Measurements from ENCODE around the gene ERG28. TPM values are rescaled to one million over a fixed set of nuclear protein-coding genes. Genes with fewer than 3 reads are reported as not detected.

The ERG28 gene
- total RNA-seq, 1 donor from 2014 or later = 14.6 TPM

GRCh38 chr14:75615200-75615599 lies 45.5 kb downstream of the ERG28 start:
- no peak for DNase-seq (ENCODE audit: low read depth)
- H3K4me3 ChIP-seq (ENCODE audit: low read depth, low read length) = no peak overlapping the region
- no peak for TF ChIP-seq CTCF (conservative IDR thresholded peaks at IDR 0.05; ENCODE audit: low read depth, low read length)

- DNase-seq (ENCODE audit: low read depth) = no peak
- no peak for TF ChIP-seq CTCF (conservative IDR thresholded peaks at IDR 0.05; ENCODE audit: low read depth, low read length)
- H3K4me3 ChIP-seq (ENCODE audit: low read depth, low read length) = no peak overlapping the region
Measured at GRCh38 chr14:75614179-75614578, 46.5 kb downstream of the ERG28 start.

- no peak overlapping the region for H3K4me3 ChIP-seq (ENCODE audit: low read depth, low read length)
Measured at GRCh38 chr14:75612157-75612556, 48.5 kb downstream of the ERG28 start.

GRCh38 chr14:75610834-75611233 lies 49.8 kb downstream of the ERG28 start:
- DNase-seq (ENCODE audit: low read depth) = no peak
- TF ChIP-seq CTCF (conservative IDR thresholded peaks at IDR 0.05; ENCODE audit: low read depth, low read length) = no peak
- no peak overlapping the region for H3K4me3 ChIP-seq (ENCODE audit: low read depth, low read length)

More at GRCh38 chr14:75612157-75612556, 48.5 kb downstream of the ERG28 start:
- no peak for TF ChIP-seq CTCF (conservative IDR thresholded peaks at IDR 0.05; ENCODE audit: low read depth, low read length)
- DNase-seq (ENCODE audit: low read depth) = no peak

GRCh38 chr14:75609606-75610475 lies 50.8 kb downstream of the ERG28 start:
- TF ChIP-seq CTCF (conservative IDR thresholded peaks at IDR 0.05; ENCODE audit: low read depth, low read length) = no peak
- no peak for DNase-seq (ENCODE audit: low read depth)
- H3K4me3 ChIP-seq (ENCODE audit: low read depth, low read length) = no peak overlapping the region

GRCh38 chr14:75609116-75609515 lies 51.6 kb downstream of the ERG28 start:
- no peak for TF ChIP-seq CTCF (conservative IDR thresholded peaks at IDR 0.05; ENCODE audit: low read depth, low read length)
- DNase-seq (ENCODE audit: low read depth) = no peak
- no peak overlapping the region for H3K4me3 ChIP-seq (ENCODE audit: low read depth, low read length)
